HG03159 (cell line): ENCODE data around the gene DPF3.

Experiments
- ATAC-seq: cut with Tn5 transposase; IDR thresholded peaks from one replicate; pipeline ENCODE4 v1.9.1; 2021; ENCODE audit warnings: mild to moderate bottlenecking, moderate library complexity; ENCODE audit not compliant: unreplicated experiment

Gene DPF3

DNA sequence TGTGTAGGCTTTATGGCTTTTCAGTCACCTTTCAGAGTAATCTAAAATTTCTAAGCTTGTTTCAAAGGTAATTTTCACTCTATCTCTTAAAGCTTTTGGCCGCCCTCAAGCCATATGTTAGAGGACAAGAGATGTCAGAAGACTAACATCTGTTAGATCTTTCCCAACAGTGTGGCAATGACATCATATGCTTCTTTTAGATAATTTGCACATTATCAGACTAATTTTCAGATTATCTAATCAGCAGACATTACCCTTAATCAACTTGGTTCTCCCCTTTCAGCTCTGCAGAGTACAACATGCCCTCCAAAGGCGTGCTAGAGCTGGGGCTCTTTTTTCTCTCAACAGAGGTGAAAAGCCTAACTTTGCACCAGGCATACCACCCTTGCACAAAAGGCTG is 207.1 kb downstream of the DPF3 start:
- no peak for ATAC-seq

DNA sequence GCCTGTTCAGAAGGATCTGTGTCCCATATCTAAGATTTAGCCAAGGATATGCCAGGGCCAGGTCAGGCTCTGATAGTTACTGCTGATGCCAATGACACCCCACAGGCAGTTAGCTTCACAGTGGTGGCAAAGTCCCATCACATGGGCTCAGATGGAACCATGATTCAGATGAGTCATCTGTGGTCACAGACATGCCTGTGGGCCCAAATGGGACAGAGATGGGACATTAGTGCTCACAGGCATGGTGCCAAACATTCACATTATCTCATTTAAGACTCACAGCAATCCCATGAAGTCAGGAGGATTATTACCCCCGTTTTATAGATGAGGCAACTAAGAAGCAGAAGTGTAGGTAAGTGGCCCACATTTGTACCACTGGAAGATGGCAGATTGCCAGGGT is 207.8 kb downstream of the DPF3 start:
- no peak for ATAC-seq

GRCh38 chr14:72685456-72685855 is 208.4 kb downstream of the DPF3 start:
- ATAC-seq, result no peak

- ATAC-seq, result no peak
Observed at GRCh38 chr14:72683787-72684186, 210.1 kb downstream of the DPF3 start.

GRCh38 chr14:72682188-72682587 is 211.7 kb downstream of the DPF3 start:
- ATAC-seq, result no peak

- ATAC-seq, result no peak
Observed at GRCh38 chr14:72680853-72681640, 212.9 kb downstream of the DPF3 start.

DNA sequence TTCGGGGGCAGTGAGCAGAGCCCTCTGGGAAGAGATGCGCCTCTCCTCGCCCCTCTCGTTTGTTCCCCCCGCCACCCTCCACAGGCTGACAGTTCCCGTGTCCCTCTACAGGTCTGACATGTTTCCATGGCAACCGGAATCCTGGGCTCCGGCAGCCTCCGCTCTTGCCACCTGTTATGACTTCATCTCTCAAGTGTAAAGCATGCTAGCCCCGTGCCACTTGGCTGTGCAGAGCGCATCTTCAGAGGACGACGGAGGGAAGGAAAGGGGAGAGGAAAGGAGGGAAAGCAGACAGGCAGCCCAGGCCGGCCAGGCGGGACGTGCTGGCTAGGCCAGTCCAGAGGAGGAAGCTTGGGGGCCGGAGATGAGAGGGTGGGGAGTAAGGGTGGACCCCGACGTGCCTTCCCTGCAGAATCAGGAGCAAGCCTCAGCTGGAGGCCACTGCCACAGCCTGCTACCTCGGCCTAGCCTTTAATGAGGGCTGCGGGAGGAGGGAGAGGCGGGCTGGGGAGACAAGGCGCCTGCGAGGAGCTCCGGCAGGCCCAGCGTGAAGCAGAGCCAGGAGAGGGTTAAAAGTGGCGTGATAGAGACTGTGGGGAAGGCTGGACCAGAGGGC is 214.3 kb downstream of the DPF3 start:
- ATAC-seq, result no peak

DNA sequence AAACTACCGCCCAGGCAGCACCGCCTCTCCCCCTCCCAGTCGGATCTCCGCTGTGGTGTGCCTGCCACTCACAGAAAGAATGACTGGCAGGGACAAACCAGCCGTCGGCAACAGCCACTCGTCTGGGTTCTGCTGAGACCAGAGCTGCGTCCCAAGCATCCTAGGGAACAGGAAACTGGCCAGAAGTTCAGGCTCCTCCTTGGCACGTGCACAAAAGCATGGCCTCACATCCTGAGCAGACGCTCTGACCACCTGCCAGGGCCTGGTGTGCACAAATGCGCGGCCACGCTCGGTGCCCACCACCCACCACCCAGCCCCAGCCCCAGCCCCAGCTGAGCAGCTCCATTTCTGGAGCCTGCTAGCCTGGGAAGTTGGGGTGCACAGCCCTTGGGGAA is 214.8 kb downstream of the DPF3 start:
- no peak for ATAC-seq

DNA sequence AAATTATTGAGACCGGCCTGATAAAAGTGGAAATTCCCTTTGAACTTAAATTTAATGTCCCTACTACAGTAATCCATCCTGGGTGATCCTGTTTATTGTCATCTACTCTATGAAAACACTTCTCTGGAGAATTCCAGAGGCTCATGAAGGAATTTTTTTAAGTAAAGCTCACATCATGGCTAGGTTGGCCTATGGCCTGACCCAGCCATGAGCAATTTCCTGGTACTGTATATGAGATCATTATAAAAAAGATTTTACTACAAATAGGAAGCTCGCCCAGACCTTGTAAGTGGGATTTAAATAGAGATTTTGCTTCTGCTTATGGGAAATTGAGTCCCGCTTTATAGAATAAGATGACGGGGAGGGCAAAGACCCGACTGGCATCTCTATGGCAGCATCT is 215.5 kb downstream of the DPF3 start:
- ATAC-seq, result no peak

DNA sequence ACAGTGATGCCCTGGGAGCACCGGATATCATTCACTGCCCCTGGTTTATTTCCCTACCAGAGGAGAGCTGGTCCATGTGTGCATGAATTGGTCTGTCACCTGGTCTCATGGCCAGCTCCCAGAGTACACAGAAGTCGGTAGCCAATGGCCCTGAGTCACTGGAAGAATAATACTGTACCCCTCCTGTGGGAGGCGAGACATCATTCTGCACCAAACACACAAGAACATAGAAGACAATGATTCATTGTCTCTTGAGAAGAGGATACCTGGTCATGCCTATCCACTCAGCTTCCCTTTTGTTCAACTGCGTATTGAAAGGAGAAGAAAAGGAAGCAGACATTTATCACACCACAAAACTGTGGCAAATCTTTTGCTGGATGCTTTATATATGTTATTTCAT is 216.2 kb downstream of the DPF3 start:
- ATAC-seq, result no peak

GRCh38 chr14:72675126-72675525 is 218.8 kb downstream of the DPF3 start:
- ATAC-seq, result no peak

GRCh38 chr14:72673179-72673578 is 220.7 kb downstream of the DPF3 start:
- ATAC-seq, result no peak

DNA sequence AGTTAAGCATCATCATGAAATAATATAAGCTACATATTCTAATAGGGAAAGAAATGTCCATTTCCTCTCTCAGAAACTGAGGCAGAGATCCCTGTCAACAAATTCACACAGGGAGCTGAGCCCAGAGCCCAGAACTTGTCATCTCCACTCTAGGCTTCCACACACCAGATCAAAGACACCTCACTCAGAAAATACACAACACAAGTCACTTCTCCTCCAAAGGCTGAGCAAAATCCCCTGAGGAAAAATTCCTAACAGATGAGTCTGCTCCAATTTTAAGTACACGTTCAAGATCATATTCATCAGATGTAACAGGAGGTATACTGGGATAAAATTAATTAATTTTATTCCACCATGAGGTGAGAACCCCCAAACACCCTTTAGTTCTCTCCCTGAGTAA is 227.3 kb downstream of the DPF3 start:
- ATAC-seq, result no peak

DNA sequence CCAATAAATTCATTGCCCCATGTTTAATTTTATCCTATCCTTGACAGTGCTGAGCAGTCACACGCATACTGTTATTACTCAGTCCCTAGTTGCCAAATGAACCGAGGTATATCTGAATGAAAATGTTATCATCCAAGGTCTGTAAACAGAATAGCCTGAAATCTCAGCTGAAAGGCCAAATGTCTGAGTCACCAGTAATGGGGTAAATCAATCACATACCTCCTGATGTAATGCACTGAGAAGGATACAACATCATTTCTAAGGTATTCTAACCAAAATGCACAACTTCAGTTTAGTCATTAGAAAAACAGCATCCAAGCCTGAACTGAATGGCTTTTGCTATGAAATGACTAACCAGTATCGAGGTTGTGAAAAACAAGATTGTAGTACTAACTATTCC is 228.6 kb downstream of the DPF3 start:
- no peak for ATAC-seq

DNA sequence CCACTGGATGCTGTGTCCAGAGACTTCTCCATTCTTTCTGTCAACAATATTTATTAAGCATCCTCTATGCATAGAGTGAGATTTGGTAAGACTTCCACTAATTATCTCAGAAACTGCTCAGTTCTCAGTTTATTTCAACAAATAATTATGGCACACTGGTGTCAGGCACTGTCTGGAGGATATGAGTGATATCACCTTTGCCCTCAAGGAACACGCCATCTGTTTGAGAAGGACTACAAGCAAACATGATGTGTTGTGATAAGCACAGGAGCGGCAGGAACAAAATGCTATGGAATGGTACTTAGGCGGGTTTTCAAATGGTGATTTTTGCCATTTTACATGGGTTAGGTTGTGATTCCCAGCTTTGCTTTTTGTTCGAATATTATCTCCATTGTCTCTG is 229.2 kb downstream of the DPF3 start:
- ATAC-seq, result no peak

DNA sequence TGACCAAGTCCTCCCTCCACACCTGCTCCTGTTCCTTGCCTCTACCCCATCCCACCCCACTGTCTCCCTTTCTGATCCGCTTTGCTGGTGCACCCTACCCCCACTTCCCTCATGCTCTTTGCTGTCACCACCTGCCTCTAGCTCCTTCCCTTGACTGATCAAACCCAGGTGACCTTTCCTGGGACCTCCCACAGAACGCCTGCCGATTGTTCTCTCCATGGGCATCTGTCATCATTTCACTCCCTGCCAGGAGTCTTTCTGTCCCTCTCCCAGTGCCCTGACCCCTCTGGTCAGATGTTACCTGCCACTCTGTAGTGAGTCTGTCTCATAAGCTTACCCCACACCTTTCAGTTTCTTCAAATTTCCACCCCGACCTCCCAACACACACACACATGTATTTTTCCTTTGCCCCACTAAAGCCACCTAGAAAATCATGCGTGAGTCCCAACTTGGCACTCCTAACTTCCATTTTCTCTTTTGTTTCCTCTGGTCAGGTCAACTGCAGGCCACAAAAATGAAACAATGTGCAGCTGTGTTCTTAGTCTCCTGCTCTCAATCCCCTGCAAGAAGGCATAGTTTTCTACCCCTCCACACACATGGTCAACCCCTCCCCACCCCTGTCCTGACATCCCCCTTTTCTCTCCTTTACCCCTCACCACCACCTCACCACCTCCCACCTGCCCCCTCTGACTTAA is 229.8 kb downstream of the DPF3 start:
- ATAC-seq, result no peak

- ATAC-seq, result no peak
Observed at GRCh38 chr14:72663076-72663487, 230.8 kb downstream of the DPF3 start.

DNA sequence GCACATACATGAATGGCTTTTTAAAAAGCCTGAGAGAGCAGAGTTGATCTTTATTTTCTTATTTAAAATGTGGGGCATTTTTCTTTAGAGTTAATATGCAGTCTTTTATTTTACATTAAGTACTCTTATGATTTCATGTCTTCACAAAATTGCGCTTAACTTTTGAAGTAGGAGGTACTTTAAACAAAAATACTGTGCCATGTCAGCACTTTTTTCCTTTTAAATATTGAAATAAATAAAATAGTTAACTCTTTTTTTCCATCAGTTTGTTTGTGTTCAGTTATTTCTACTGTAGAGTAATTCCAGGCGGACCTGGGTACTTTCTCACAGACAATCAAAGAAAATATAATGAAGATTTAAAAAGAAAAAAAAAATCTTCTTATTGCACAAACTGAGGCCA is 231.7 kb downstream of the DPF3 start:
- no peak for ATAC-seq

DNA sequence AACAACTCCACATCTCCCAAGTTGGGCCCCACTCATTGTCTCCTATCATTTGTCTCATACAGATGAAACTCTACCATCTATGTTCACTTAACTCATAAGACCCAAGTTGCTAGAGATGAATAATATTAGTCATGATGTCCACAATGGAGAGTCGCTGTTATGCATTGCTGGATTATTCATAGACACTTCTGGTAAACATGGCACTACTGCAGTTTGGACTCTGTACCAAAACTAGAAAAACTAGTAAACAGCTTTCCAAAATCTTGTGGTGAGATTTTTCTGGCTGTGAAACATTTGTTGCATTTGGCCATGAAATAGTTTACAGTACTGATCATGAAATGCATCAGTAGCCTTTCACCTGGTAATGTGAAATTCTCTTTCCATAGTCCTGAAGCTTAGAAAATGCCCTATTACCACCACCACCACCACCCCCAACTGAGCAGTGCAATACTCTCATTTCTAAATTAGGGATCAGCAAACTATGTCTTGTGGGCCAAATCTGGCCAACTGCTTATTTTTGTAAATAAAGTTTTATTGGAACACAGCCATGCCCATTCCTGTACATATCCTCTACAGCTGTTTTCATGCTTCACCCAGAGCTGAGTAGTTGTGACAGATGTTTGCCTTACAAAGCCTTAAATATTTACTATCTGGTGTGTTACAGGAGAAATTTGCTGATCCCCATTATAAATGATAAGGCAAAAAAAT is 236.5 kb downstream of the DPF3 start:
- ATAC-seq, result no peak

DNA sequence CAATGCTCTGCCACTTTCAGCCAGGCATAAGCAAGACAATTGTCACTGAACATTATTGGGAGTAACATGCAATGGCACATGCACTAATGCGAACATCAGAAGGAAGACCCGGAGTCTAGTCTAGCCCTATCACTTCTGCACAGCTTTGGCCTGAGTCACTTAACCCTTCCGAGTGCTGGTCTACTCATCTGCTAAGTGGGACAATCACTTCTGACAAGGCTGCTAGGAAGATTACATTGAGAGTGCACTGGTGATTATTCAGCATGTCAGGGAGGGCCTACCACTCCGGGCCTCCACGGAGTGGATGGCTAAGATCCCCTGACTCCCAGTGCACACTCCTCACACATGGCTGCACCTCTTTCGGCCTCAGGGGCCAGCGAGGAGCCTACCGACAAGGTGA is 240.9 kb downstream of the DPF3 start:
- no peak for ATAC-seq

DNA sequence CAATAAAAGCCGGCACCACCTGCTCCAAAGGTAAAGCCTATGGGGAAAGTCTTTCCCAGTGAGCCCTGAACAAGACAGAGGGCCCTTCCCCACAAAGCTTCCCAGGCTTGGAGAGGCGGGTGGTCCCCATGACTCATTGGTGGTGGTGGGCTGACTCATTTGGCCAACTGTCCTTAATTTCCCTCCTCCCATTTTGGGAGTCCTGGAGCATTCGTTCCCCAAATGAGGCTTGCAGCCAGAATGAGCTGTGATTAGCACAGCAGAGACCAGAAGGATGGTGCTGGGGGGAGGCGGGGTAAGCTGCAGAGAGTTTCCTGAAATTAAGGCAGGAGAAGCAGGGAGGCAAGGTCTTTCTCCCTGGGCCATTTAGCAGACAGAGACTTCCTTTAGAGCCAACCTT is 241.7 kb downstream of the DPF3 start:
- no peak for ATAC-seq

DNA sequence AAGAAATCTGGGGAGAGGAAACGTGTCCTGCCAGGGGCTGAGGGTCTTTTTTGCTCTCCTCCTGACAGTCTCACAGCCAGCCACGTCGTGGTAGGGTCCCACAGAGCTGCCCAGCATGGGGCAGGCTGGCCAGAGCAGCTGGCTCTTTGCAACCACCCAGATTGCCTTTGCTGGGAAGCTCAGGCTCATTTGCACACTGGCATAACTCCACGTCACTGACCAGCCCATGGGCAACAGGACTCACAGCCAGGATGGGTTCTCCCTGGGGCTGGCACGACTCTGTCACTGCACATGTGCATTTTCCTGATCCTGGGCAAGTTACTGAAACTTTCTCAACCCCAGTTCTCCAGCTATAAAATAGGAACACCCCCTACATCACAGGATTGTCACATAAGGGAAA is 242.2 kb downstream of the DPF3 start:
- no peak for ATAC-seq
